Epithelial cell of proximal tubule (primary cell): Measurements from ENCODE around the gene RASEF. TPM values are rescaled to one million over a fixed set of nuclear protein-coding genes. Genes with fewer than 3 reads are reported as not detected.
"Not testable (repeated sequence)": the region's sequence is repeated elsewhere in the genome, so short reads cannot be mapped to it uniquely, and the experiment has no call there.

Experiments used
- DNase-seq: peaks from one replicate; pipeline ENCODE4 v3.0.0-alpha.2; 2011; ENCODE audit warnings: low read depth
- H3K4me3 ChIP-seq: 2 replicates; pipeline ENCODE4 v1.5.1; 2011; ENCODE audit warnings: low read depth, mild to moderate bottlenecking, low read length
- CTCF ChIP-seq: conservative IDR thresholded peaks from 2 replicates; pipeline ENCODE4 v1.5.1; 2012; ENCODE audit warnings: low read depth, mild to moderate bottlenecking, low read length
- total RNA-seq: library from RNA; depleted of rRNA; stranded (reverse); fragments of >200 nt; gene quantifications from 2 replicates; pipeline ENCODE4 v1.2.3, GENCODE V29; 2015

The RASEF gene
- total RNA-seq, 1 donor from 2014 or later: 11.6 TPM

GRCh38 chr9:83081846-83082245 is 18.9 kb upstream of the RASEF start:
- DNase-seq: no peak
- H3K4me3 ChIP-seq: no peak overlapping the region
- no peak for TF ChIP-seq CTCF

GRCh38 chr9:83081010-83081409 is 18.1 kb upstream of the RASEF start:
- no peak overlapping the region for H3K4me3 ChIP-seq
- no peak for DNase-seq
- TF ChIP-seq CTCF: no peak

GRCh38 chr9:83075932-83076331 is 13.0 kb upstream of the RASEF start:
- not testable (repeated sequence) for DNase-seq, H3K4me3 ChIP-seq

- H3K4me3 ChIP-seq, DNase-seq: not testable (repeated sequence)
Observed at GRCh38 chr9:83072498-83072897, 9.6 kb upstream of the RASEF start.

- TF ChIP-seq CTCF: no peak
- DNase-seq: no peak
- no peak overlapping the region for H3K4me3 ChIP-seq
Observed at GRCh38 chr9:83071626-83072025, 8.7 kb upstream of the RASEF start.

- TF ChIP-seq CTCF: no peak
- no peak overlapping the region for H3K4me3 ChIP-seq
- no peak for DNase-seq
Observed at GRCh38 chr9:83070261-83070660, 7.3 kb upstream of the RASEF start.

GRCh38 chr9:83069651-83070050 is 6.7 kb upstream of the RASEF start:
- no peak for DNase-seq
- no peak overlapping the region for H3K4me3 ChIP-seq
- TF ChIP-seq CTCF: no peak

- DNase-seq: no peak
- H3K4me3 ChIP-seq: no peak overlapping the region
- TF ChIP-seq CTCF: no peak
Observed at GRCh38 chr9:83068414-83068813, 5.5 kb upstream of the RASEF start.
